Keratinocyte (primary cell): ENCODE data around the gene CCDC40. TPM values are rescaled to one million over a fixed set of nuclear protein-coding genes. Genes with fewer than 3 reads are reported as not detected.

Source experiments
- DNase-seq: peaks from one replicate; pipeline ENCODE4 v3.0.0-alpha.2; 2011; ENCODE audit warnings: low read depth, missing footprints, low spot score
- FAIRE-seq: peaks from 2 replicates; lab custom pipeline; 2011; peaks lifted over from hg19 to GRCh38; lab: Jason Lieb, UNC
- H2AFZ ChIP-seq: 2 replicates; pipeline ENCODE4 v1.6.0; 2012; ENCODE audit warnings: low read length, control low read depth, inconsistent platforms; ENCODE audit not compliant: control insufficient read depth
- H3K27ac ChIP-seq: 2 replicates; pipeline ENCODE4 v1.5.1; 2011; ENCODE audit warnings: low read length; ENCODE audit not compliant: control insufficient read depth, insufficient read depth
- H3K27me3 ChIP-seq: 3 replicates; pipeline ENCODE4 v1.6.0; 2011; ENCODE audit warnings: low read length; ENCODE audit not compliant: control insufficient read depth, insufficient read depth; ENCODE audit errors: extremely low read depth
- H3K36me3 ChIP-seq, 2 experiments: 2 replicates in 1 of 2; 3 replicates in 1 of 2; pipeline ENCODE4 v1.5.1; 2011; ENCODE audit warnings: low read length in 2 of 2, mild to moderate bottlenecking in 1 of 2; ENCODE audit not compliant: control insufficient read depth in 2 of 2, insufficient read depth in 2 of 2; ENCODE audit errors: extremely low read depth in 1 of 2
- H3K4me1 ChIP-seq: 3 replicates; pipeline ENCODE4 v1.5.1; 2011; ENCODE audit warnings: low read length; ENCODE audit not compliant: control insufficient read depth, insufficient read depth; ENCODE audit errors: extremely low read depth
- H3K4me2 ChIP-seq: 3 replicates; pipeline ENCODE4 v1.6.0; 2011; ENCODE audit warnings: low read depth, low read length; ENCODE audit not compliant: control insufficient read depth, insufficient read depth; ENCODE audit errors: extremely low read depth
- H3K4me3 ChIP-seq, 3 experiments: fragments of 200-600 bp in 1 of 3; sonication (generic) in 1 of 3; 2 replicates in 2 of 3; 3 replicates in 1 of 3; pipeline ENCODE4 v1.5.1; 2011 to 2016; ENCODE audit warnings: low read length in 3 of 3, mild to moderate bottlenecking in 3 of 3, control low read depth in 2 of 3, inconsistent platforms in 1 of 3, low read depth in 1 of 3, mixed read lengths in 1 of 3, mixed run types in 1 of 3, moderate library complexity in 1 of 3; ENCODE audit not compliant: control insufficient read depth in 2 of 3, insufficient read depth in 2 of 3; ENCODE audit errors: extremely low read depth in 1 of 3
- H3K79me2 ChIP-seq: 2 replicates; pipeline ENCODE4 v1.6.0; 2012; ENCODE audit warnings: low read length; ENCODE audit not compliant: control insufficient read depth, insufficient read depth
- H3K9ac ChIP-seq: 3 replicates; pipeline ENCODE4 v1.6.0; 2011; ENCODE audit warnings: low read length; ENCODE audit not compliant: control insufficient read depth, insufficient read depth; ENCODE audit errors: extremely low read depth
- H3K9me1 ChIP-seq: 3 replicates; pipeline ENCODE4 v1.6.0; 2011; ENCODE audit warnings: low read length; ENCODE audit not compliant: control insufficient read depth, insufficient read depth; ENCODE audit errors: extremely low read depth
- H3K9me3 ChIP-seq: 2 replicates; pipeline ENCODE4 v1.5.1; 2012; ENCODE audit warnings: low read depth, low read length; ENCODE audit not compliant: control insufficient read depth
- H4K20me1 ChIP-seq: 3 replicates; pipeline ENCODE4 v1.6.0; 2011; ENCODE audit warnings: low read length; ENCODE audit not compliant: control insufficient read depth, insufficient read depth; ENCODE audit errors: extremely low read depth
- EZH2 ChIP-seq: IDR thresholded peaks from one replicate; pipeline ENCODE4 v1.6.1; 2012; ENCODE audit warnings: inconsistent platforms, mild to moderate bottlenecking, low read length, moderate library complexity
- dilution Hi-C: fragments of 300-500 bp; cut with MboI; formaldehyde crosslinking; loops from one replicate; pipeline ENCODE4 v1.7.0; 2020; ENCODE audit warnings: low sequenced_read_pairs; ENCODE audit not compliant: extremely low pct_ligation_motif_present
- polyA plus RNA-seq, 5 experiments: library from polyadenylated mRNA; depleted of rRNA in 3 of 5; stranded (reverse) in 3 of 5; stranded (forward) in 1 of 5; unstranded in 1 of 5; fragments of >200 nt; gene quantifications; 1 replicate in 1 of 5; 2 replicates in 3 of 5; 3 replicates in 1 of 5; pipeline versions ENCODE4 v1.2.1 to v1.2.3, GENCODE V29; 2011 to 2012; ENCODE audit warnings: missing spikeins in 2 of 5, low read depth in 1 of 5, low replicate concordance in 1 of 5
- TF ChIP-seq, protein P1 (sequence below), 3 experiments: IDR thresholded peaks in 1 of 3; conservative IDR thresholded peaks in 1 of 3; optimal IDR thresholded peaks in 1 of 3; 2 replicates in 2 of 3; 3 replicates in 1 of 3; pipeline versions ENCODE3 to v1.5.1; 2011; ENCODE audit warnings: low read length in 3 of 3, mild to moderate bottlenecking in 3 of 3, moderate library complexity in 2 of 3, control low read depth in 1 of 3, inconsistent platforms in 1 of 3; ENCODE audit not compliant: insufficient read depth in 2 of 3; ENCODE audit errors: extremely low read depth in 1 of 3

The CCDC40 gene
- polyA plus RNA-seq, 1 donor (not counting 4 experiments of a cell fraction or from before 2014, with no cell fraction given): 2.4 TPM

DNA sequence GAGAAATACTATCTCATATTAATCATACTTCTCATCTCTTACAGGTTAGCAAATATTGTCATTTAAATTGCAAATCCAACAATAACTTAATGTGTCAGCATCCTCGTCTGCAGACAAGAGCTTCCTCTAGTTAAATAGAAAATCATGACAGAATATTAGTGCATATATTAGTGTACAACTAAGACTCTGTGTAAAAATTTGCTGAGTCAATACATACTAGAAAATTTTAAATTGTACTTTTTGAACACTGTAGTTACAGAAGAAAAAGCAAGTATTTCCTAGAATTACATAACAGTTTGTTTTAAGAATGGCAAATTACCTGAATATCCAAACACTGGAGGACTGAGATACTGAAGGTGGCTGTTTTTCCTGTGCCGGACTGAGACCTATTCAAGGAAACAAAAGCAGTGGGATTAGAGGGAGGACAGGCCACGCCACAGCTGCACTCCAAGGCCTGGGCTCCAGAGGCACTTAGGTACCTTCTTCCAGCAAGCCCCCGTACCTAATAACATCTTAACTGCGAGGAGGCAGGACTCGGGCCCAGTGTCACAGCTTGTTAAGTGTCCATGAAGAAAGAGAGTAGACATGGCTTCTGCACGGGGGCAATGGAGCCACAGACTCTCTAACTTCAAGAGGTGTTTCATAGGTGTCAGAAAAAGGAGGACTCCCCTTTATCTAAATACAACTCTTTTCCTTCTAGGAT lies 105.2 kb downstream of the CCDC40 start:
- Histone ChIP-seq H3K9me3 (no peaks in the 10 kb centered on the region), H4K20me1 (peaks cover 16% of the 10 kb centered on the region), H3K27ac (no peak overlapping the region), H3K79me2 (peaks cover 45% of the 10 kb centered on the region), H3K9me1 (no peaks in the 10 kb centered on the region), H3K4me3 (no peak overlapping the region), H3K4me1 (peaks cover 16% of the 10 kb centered on the region), H3K9ac (no peak overlapping the region), H3K36me3 (peaks cover 40 to 49% of the 10 kb centered on the region in 2 experiments), H3K27me3 (no peaks in the 10 kb centered on the region), H3K4me2 (no peak overlapping the region), H2AFZ (no peak overlapping the region)
- no peak for DNase-seq
- no peak for FAIRE-seq
- no peak for TF ChIP-seq EZH2
- TF ChIP-seq, protein P1, sequence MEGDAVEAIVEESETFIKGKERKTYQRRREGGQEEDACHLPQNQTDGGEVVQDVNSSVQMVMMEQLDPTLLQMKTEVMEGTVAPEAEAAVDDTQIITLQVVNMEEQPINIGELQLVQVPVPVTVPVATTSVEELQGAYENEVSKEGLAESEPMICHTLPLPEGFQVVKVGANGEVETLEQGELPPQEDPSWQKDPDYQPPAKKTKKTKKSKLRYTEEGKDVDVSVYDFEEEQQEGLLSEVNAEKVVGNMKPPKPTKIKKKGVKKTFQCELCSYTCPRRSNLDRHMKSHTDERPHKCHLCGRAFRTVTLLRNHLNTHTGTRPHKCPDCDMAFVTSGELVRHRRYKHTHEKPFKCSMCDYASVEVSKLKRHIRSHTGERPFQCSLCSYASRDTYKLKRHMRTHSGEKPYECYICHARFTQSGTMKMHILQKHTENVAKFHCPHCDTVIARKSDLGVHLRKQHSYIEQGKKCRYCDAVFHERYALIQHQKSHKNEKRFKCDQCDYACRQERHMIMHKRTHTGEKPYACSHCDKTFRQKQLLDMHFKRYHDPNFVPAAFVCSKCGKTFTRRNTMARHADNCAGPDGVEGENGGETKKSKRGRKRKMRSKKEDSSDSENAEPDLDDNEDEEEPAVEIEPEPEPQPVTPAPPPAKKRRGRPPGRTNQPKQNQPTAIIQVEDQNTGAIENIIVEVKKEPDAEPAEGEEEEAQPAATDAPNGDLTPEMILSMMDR (optimal IDR thresholded peaks at IDR 0.05 in 1 of 3, IDR thresholded peaks at IDR 0.05 in 1 of 3, conservative IDR thresholded peaks at IDR 0.05 in 1 of 3; ENCODE audit: extremely low read depth in 1 of 3, insufficient read depth in 2 of 3, low read length in 3 of 3): no peak
- dilution Hi-C loops: no loop called here

DNA sequence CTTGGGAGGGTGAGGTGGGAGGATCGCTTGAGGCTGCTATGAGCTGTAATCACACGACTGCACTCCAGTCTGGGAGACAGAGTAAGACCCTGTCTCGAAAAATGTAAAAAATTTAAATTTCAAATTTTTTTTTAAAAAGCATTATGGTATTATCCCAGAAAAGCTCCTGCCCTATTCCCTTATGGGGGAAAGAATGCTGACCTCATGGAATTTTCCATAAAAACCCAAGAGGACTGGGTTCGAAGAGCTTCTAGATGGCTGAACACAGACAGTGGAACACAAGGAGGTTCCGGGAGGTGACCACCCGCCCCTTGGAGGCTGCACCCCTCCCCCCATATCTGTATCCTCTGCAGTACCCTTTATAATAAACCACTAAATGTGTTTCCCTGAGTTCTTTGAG lies 106.5 kb downstream of the CCDC40 start:
- H3K4me3 ChIP-seq: no peak overlapping the region
- H3K9ac ChIP-seq: no peak overlapping the region
- H3K9me1 ChIP-seq: no peaks in the 10 kb centered on the region
- H3K27me3 ChIP-seq: no peaks in the 10 kb centered on the region
- no peak overlapping the region for H3K4me2 ChIP-seq
- H3K36me3 ChIP-seq: peaks cover 29 to 42% of the 10 kb centered on the region in 2 experiments
- no peaks in the 10 kb centered on the region for H3K9me3 ChIP-seq
- FAIRE-seq (no peak), DNase-seq (no peak)
- H3K27ac ChIP-seq: no peak overlapping the region
- peaks cover 16% of the 10 kb centered on the region for H3K4me1 ChIP-seq
- peaks cover 16% of the 10 kb centered on the region for H4K20me1 ChIP-seq
- TF ChIP-seq, protein P1 (optimal IDR thresholded peaks at IDR 0.05 in 1 of 3, IDR thresholded peaks at IDR 0.05 in 1 of 3, conservative IDR thresholded peaks at IDR 0.05 in 1 of 3; ENCODE audit: extremely low read depth in 1 of 3, insufficient read depth in 2 of 3, low read length in 3 of 3): no peak
- no peak for TF ChIP-seq EZH2
- dilution Hi-C loops: no loop called here
- H3K79me2 ChIP-seq: peaks cover 53% of the 10 kb centered on the region
- H2AFZ ChIP-seq: no peak overlapping the region
